AG10803 (cell line): ENCODE data around the gene MED27.

Experiments used
- DNase-seq: peaks from one replicate; pipeline ENCODE4 v3.0.0; 2010; ENCODE audit warnings: low read depth
- H3K4me3 ChIP-seq: 2 replicates; pipeline ENCODE4 v1.5.1; 2011; ENCODE audit warnings: mild to moderate bottlenecking, low read length, control low read depth
- CTCF ChIP-seq: conservative IDR thresholded peaks from 2 replicates; pipeline ENCODE4 v1.5.1; 2011; ENCODE audit warnings: mild to moderate bottlenecking, low read length, control low read depth, inconsistent platforms

MED27 gene

GRCh38 chr9:131980267-131981016 lies 99.2 kb downstream of the MED27 start:
- TF ChIP-seq CTCF: no peak
- DNase-seq: no peak
- no peak overlapping the region for H3K4me3 ChIP-seq

- no peak for DNase-seq
- no peak for TF ChIP-seq CTCF
These were observed 102.4 kb downstream of the MED27 start for GRCh38 chr9:131977109-131977838.

GRCh38 chr9:131976157-131977108 lies 103.2 kb downstream of the MED27 start:
- TF ChIP-seq CTCF: no peak
- DNase-seq: no peak
- no peak overlapping the region for H3K4me3 ChIP-seq

More at GRCh38 chr9:131977109-131977838, 102.4 kb downstream of the MED27 start:
- H3K4me3 ChIP-seq: no peak overlapping the region

- H3K4me3 ChIP-seq: no peak overlapping the region
- no peak for TF ChIP-seq CTCF
- DNase-seq: no peak
These were observed 106.8 kb downstream of the MED27 start for GRCh38 chr9:131972889-131973288.

GRCh38 chr9:131971482-131972074 lies 108.1 kb downstream of the MED27 start:
- no peak for DNase-seq
- no peak for TF ChIP-seq CTCF
- no peak overlapping the region for H3K4me3 ChIP-seq

- no peak for DNase-seq
- TF ChIP-seq CTCF: no peak
- no peak overlapping the region for H3K4me3 ChIP-seq
These were observed 110.1 kb downstream of the MED27 start for GRCh38 chr9:131969469-131969989.
